Naive B cell (primary cell): ENCODE results near the gene TBPL1. TPM values are rescaled to one million over a fixed set of nuclear protein-coding genes. Genes with fewer than 3 reads are reported as not detected.

ENCODE experiments used
- ATAC-seq, 2 donors: fragments of 150-1000 bp; cut with Tn5 transposase; 2 replicates each; pipeline ENCODE4 v1.10.0; 2021; ENCODE audit warnings: low read depth in 2 of 2, mild to moderate bottlenecking in 2 of 2, moderate library complexity in 2 of 2
- DNase-seq: peaks from one replicate; pipeline ENCODE4 v3.0.0; 2022
- H3K27ac Mint-ChIP-seq, 6 donors: one replicate each; pipeline ENCODE4 v1.8.0; 2020 to 2022; ENCODE audit warnings: mild to moderate bottlenecking in 6 of 6, mixed read lengths in 6 of 6, moderate library complexity in 5 of 6, inconsistent platforms in 2 of 6
- H3K27me3 Mint-ChIP-seq, 3 donors: one replicate each; pipeline ENCODE4 v1.8.0; 2021 to 2022; ENCODE audit warnings: mixed read lengths in 3 of 3, mild to moderate bottlenecking in 1 of 3
- H3K36me3 Mint-ChIP-seq, 2 donors: one replicate each; pipeline ENCODE4 v1.8.0; 2020 to 2022; ENCODE audit warnings: mixed read lengths in 2 of 2, inconsistent platforms in 1 of 2, mild to moderate bottlenecking in 1 of 2
- H3K4me1 Mint-ChIP-seq, 3 donors: one replicate each; pipeline ENCODE4 v1.8.0; 2020 to 2022; ENCODE audit warnings: mixed read lengths in 3 of 3, inconsistent platforms in 1 of 3, mild to moderate bottlenecking in 1 of 3, moderate library complexity in 1 of 3
- H3K4me3 Mint-ChIP-seq, 8 donors: one replicate each; pipeline ENCODE4 v1.8.0; 2020 to 2022; ENCODE audit warnings: mild to moderate bottlenecking in 8 of 8, mixed read lengths in 8 of 8, moderate library complexity in 8 of 8, inconsistent platforms in 2 of 8
- H3K9me3 Mint-ChIP-seq, 7 donors: one replicate each; pipeline ENCODE4 v1.8.0; 2020 to 2022; ENCODE audit warnings: mixed read lengths in 7 of 7, mild to moderate bottlenecking in 5 of 7, inconsistent platforms in 2 of 7, moderate library complexity in 1 of 7
- polyA plus RNA-seq, 6 donors: library from polyadenylated mRNA; unstranded; fragments of 300-500 nt; fragmentation: Illumina TruSeq; gene quantifications; one replicate each; pipeline ENCODE4 v1.2.3, GENCODE V29; 2021; ENCODE audit warnings: low read depth in 6 of 6

TBPL1 gene
- polyA plus RNA-seq, 6 donors from 2014 or later = 64.4 to 100 (median 76.7) TPM

DNA sequence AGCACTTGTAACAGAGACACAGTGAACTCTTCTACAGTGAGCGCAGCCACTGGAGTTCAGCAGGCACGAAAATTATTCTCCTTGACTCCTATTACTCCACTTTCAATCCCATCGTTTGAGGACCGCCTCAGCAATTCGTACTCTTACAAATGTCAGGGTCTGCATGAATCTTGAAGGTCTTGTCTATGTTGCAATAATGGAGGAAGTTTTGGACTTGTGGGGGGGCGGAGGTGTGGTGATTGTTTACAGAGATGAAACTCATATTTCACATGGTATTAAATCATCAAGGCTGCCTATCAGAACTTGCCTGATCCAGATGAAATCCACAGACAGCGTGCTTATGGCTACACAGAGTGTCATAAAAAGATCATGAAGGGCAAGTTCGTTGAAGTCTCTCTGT, 57.4 kb downstream of the TBPL1 start:
- no peak for DNase-seq
- Mint-ChIP-seq H3K27me3 (peaks cover 0 to 13% (median 4%) of the 10 kb centered on the region in 3 donors), H3K9me3 (peaks cover 0 to 2% (median 0%) of the 10 kb centered on the region in 7 donors), H3K4me3 (no peak overlapping the region), H3K36me3 (no peaks in the 10 kb centered on the region), H3K4me1 (no peaks in the 10 kb centered on the region), H3K27ac (no peak overlapping the region)
- ATAC-seq = no peak

DNA sequence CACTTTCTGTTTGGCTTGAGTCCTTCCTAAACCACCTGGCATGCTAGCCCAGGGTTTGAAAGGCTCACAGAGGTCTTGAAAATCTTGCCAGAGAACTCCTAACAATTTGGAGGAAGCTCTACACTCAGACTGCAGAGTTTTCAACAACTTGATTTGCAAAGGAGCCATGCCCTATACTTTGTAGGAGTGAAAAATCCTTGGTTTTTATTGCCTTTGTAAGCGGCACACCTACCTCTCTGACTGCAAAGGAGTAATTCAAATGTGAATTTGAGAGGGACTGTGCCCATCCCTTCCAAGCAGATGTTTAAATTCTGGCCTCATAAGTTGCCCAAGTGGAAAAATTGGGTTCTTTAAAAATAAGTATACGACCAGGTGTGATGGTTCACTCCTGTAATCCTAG, 58.0 kb downstream of the TBPL1 start:
- no peak overlapping the region for H3K4me3 Mint-ChIP-seq
- H3K4me1 Mint-ChIP-seq = no peaks in the 10 kb centered on the region
- H3K9me3 Mint-ChIP-seq = peaks cover 0 to 2% (median 0%) of the 10 kb centered on the region in 7 donors
- DNase-seq (no peak), ATAC-seq (no peak)
- no peak overlapping the region for H3K27ac Mint-ChIP-seq
- H3K27me3 Mint-ChIP-seq = peaks cover 0 to 11% (median 4%) of the 10 kb centered on the region in 3 donors
- H3K36me3 Mint-ChIP-seq = no peaks in the 10 kb centered on the region

DNA sequence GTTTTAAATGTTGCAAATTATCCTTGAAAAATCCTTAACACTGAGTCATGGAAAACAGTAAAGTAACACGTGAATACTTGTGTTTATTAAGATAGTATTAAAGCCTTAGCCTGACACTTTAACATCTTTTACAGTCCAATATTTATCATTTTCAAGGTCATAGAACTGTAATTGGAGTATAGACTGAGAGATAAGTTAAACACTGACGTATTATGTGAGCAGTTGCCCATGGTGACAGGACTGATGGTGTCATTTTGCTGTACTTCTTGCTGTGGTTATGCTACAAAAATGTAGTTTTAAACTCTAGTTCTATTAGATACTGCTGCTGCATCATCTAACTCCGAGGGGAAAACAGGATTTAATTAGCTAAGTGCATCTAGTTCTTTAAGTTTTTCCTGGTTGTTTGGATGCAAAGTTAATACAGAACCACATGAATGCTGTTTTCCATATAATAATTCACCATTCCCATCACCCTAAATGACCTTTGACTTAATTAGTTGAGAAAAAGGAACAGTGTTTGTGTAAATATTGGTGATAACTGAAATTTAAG, 61.6 kb downstream of the TBPL1 start:
- ATAC-seq = no peak

GRCh38 chr6:134015719-134016557, 62.9 kb downstream of the TBPL1 start:
- H3K4me3 Mint-ChIP-seq = no peak overlapping the region
- H3K4me1 Mint-ChIP-seq = peaks cover 0 to 2% (median 0%) of the 10 kb centered on the region in 3 donors
- H3K9me3 Mint-ChIP-seq = peaks cover 0 to 3% (median 0%) of the 10 kb centered on the region in 7 donors
- H3K36me3 Mint-ChIP-seq = peaks cover 0 to 5% of the 10 kb centered on the region in 2 donors
- DNase-seq (no peak), ATAC-seq (no peak)
- H3K27me3 Mint-ChIP-seq = peaks cover 0 to under 1% (median 0%) of the 10 kb centered on the region in 3 donors
- no peak overlapping the region for H3K27ac Mint-ChIP-seq

More for the DNA sequence above, 61.6 kb downstream of the TBPL1 start:
- no peak for DNase-seq
- H3K4me1 Mint-ChIP-seq = no peaks in the 10 kb centered on the region
- peaks cover 0 to 5% of the 10 kb centered on the region in 2 donors for H3K36me3 Mint-ChIP-seq
- peaks cover 0 to 3% (median 0%) of the 10 kb centered on the region in 7 donors for H3K9me3 Mint-ChIP-seq
- no peak overlapping the region for H3K27ac Mint-ChIP-seq
- peaks cover 0 to 4% (median 0%) of the 10 kb centered on the region in 3 donors for H3K27me3 Mint-ChIP-seq
- no peak overlapping the region for H3K4me3 Mint-ChIP-seq

- Mint-ChIP-seq H3K9me3 (peaks cover 0 to 3% (median 0%) of the 10 kb centered on the region in 7 donors), H3K27ac (no peak overlapping the region), H3K36me3 (peaks cover 0 to 5% of the 10 kb centered on the region in 2 donors), H3K4me1 (peaks cover 3 to 6% (median 5%) of the 10 kb centered on the region in 3 donors), H3K4me3 (no peak overlapping the region), H3K27me3 (no peaks in the 10 kb centered on the region)
- ATAC-seq = no peak
- no peak for DNase-seq
These were observed 63.5 kb downstream of the TBPL1 start for GRCh38 chr6:134016558-134016814.

GRCh38 chr6:134020071-134020470, 67.0 kb downstream of the TBPL1 start:
- no peak for ATAC-seq
- no peaks in the 10 kb centered on the region for H3K27me3 Mint-ChIP-seq
- H3K27ac Mint-ChIP-seq = peak overlapping the region in 1 of 6 donors; percentile 34
- no peak overlapping the region for H3K4me3 Mint-ChIP-seq
- peaks cover 7 to 17% (median 11%) of the 10 kb centered on the region in 3 donors for H3K4me1 Mint-ChIP-seq
- no peak for DNase-seq
- peaks cover 0 to 5% of the 10 kb centered on the region in 2 donors for H3K36me3 Mint-ChIP-seq
- H3K9me3 Mint-ChIP-seq = peaks cover 0 to 3% (median 0%) of the 10 kb centered on the region in 7 donors

DNA sequence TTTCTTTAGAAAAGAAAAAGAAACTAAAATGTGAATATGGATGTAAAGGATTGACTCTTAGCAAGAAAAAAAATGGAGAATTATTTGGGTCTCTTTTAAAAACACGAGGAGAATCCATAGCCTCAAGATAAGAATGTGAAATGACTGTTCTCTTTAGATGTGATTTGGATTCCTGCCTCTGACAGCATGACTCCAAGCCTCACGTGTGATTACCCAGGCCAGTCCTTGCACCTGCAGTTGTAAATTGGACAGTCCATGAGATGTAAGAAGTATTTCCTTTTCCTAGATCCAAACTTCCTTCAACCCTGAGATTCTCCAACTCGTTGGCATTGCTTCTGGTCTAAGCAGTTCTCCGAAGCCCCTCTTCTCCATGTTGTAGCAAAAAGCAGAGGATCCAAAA, 67.5 kb downstream of the TBPL1 start:
- peaks cover 7 to 17% (median 11%) of the 10 kb centered on the region in 3 donors for H3K4me1 Mint-ChIP-seq
- no peak overlapping the region for H3K4me3 Mint-ChIP-seq
- H3K27me3 Mint-ChIP-seq = no peaks in the 10 kb centered on the region
- DNase-seq (no peak), ATAC-seq (no peak)
- H3K27ac Mint-ChIP-seq = peak overlapping the region in 1 of 6 donors; percentile 2
- peaks cover 0 to 5% of the 10 kb centered on the region in 2 donors for H3K36me3 Mint-ChIP-seq
- peaks cover 0 to 3% (median 0%) of the 10 kb centered on the region in 7 donors for H3K9me3 Mint-ChIP-seq

DNA sequence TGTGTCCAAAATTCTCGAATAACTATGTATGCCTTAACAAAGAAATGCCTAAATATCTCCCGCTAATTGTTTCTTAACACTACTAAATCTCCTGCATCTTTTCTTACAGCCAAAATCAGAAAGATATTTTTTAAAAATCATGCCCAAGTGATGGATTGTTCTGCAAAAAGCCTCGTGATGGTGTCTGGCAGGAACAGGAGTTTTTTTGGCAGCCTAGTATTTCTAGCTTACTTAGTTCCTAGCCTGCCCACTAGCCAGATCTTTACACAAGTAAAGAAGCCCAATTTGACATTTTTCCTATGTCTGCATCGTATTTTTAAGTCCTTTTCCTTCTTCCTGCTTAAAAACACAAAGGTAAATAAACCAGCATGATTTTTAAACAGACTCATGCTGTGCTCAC, 67.9 kb downstream of the TBPL1 start:
- Mint-ChIP-seq H3K9me3 (peaks cover 0 to 3% (median 0%) of the 10 kb centered on the region in 7 donors), H3K36me3 (peaks cover 0 to 5% of the 10 kb centered on the region in 2 donors), H3K4me1 (peaks cover 7 to 17% (median 11%) of the 10 kb centered on the region in 3 donors), H3K4me3 (no peak overlapping the region), H3K27me3 (no peaks in the 10 kb centered on the region), H3K27ac (peak overlapping the region in 2 of 6 donors; percentile 2 to 32)
- no peak for DNase-seq
- ATAC-seq = no peak

- Mint-ChIP-seq H3K27ac (peak overlapping the region in 4 of 6 donors; percentile 32 to 70 (median 56)), H3K4me3 (peak overlapping the region in 4 of 8 donors; percentile 30 to 74 (median 38)), H3K9me3 (peaks cover 0 to 3% (median 0%) of the 10 kb centered on the region in 7 donors), H3K4me1 (peaks cover 7 to 17% (median 11%) of the 10 kb centered on the region in 3 donors), H3K36me3 (peaks cover 0 to 5% of the 10 kb centered on the region in 2 donors), H3K27me3 (no peaks in the 10 kb centered on the region)
- ATAC-seq = peak; percentile 68 to 87
- no peak for DNase-seq
These were observed 68.5 kb downstream of the TBPL1 start for GRCh38 chr6:134021396-134022122.

DNA sequence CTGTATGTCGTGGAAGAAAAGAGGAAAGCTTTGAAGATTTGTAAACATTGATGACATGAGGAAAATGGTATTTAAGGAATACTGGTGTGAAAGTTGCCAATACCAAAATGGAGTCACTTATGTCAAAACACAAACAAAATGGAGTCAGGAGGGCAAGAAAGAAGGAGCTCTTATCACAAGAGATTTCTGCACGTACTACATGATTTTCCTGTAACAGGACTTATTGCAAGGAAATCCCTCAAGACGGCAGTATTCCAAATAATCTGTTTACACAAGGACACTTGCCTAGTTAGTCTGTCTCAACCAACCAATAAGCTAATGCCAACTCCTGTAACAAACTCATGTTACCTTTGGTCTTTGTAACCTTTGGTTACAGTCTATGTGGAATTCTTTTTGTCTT, 69.6 kb downstream of the TBPL1 start:
- no peak for DNase-seq
- H3K9me3 Mint-ChIP-seq = peaks cover 0 to 3% (median 0%) of the 10 kb centered on the region in 7 donors
- peak overlapping the region in 1 of 6 donors; percentile 49 for H3K27ac Mint-ChIP-seq
- H3K27me3 Mint-ChIP-seq = no peaks in the 10 kb centered on the region
- H3K36me3 Mint-ChIP-seq = peaks cover 0 to 5% of the 10 kb centered on the region in 2 donors
- H3K4me1 Mint-ChIP-seq = peaks cover 7 to 17% (median 11%) of the 10 kb centered on the region in 3 donors
- no peak overlapping the region for H3K4me3 Mint-ChIP-seq
- ATAC-seq = no peak

DNA sequence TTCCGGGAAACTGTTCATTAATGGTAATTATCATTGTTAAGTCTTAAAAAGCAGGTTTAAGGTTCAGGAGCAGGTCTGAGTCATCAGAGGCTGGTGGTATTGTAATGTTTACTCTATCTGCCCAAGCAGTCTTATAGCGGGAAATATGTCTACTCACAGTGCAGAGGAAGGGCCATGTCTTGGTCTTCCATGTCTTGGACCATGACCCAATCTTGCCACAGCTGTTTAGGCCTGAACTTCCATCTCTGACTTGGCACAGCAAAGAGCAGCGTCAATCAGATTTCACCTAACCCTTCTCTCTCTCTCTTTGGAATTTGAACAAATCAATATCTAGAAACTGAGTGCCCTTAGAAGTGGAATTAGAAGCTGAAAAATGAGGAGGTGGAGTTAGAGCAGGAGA, 73.6 kb downstream of the TBPL1 start:
- Mint-ChIP-seq H3K4me3 (no peak overlapping the region), H3K4me1 (peaks cover 4 to 9% (median 5%) of the 10 kb centered on the region in 3 donors), H3K9me3 (no peaks in the 10 kb centered on the region), H3K27ac (peak overlapping the region in 1 of 6 donors; percentile 42), H3K27me3 (no peaks in the 10 kb centered on the region), H3K36me3 (no peaks in the 10 kb centered on the region)
- DNase-seq = no peak
- ATAC-seq = no peak

- DNase-seq (no peak), ATAC-seq (no peak)
- Mint-ChIP-seq H3K36me3 (no peaks in the 10 kb centered on the region), H3K4me3 (no peak overlapping the region), H3K27ac (no peak overlapping the region), H3K4me1 (no peaks in the 10 kb centered on the region), H3K27me3 (no peaks in the 10 kb centered on the region), H3K9me3 (no peaks in the 10 kb centered on the region)
These were observed 75.4 kb downstream of the TBPL1 start for GRCh38 chr6:134028438-134028837.
